Inflammatory macrophage treated with lipopolysaccharide for 1 hour (primary cell): Measurements from ENCODE around the gene KCTD13.
"Not testable (repeated sequence)": the region's sequence is repeated elsewhere in the genome, so short reads cannot be mapped to it uniquely, and the experiment has no call there.

ENCODE experiments used
- DNase-seq, 2 donors: peaks; one replicate each; pipeline ENCODE4 v3.0.0-alpha.2; 2020 to 2022

KCTD13 gene

DNA sequence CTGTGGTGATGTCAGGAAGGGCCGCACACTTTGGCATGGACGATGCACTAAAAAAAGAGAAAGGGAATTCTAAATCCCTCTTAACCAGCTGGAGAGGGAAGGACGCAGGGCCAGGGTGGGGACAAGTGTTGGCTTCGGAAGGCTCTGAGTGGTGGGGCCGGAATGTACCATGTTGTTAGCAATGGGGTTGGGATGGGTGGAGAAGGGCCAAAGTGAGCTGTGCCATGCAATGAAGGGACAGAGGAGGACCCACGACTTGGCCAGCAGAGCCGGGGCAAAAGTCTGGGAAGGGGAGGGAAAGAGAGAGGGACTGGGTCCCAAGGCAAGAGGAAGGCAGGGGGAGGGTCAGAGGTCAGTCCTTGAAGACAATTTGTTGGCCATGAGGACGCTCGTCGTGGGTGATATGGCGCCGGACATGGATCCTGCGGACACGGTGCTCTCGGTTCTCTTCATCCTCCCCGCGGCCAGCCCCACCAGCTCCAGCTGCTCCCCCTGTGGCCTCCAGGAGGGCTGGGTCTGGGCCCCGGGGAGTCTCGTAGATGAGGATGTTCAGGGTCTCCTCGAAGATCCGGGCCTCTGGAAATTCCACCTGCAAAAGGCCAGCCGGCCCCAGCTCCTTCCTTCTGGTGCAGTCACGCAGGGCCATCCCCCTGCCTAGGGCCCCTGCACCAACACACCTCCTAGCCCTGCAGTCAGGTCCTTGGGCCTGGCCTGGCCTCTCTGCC is 19.3 kb downstream of the KCTD13 start:
- no peak for DNase-seq

DNA sequence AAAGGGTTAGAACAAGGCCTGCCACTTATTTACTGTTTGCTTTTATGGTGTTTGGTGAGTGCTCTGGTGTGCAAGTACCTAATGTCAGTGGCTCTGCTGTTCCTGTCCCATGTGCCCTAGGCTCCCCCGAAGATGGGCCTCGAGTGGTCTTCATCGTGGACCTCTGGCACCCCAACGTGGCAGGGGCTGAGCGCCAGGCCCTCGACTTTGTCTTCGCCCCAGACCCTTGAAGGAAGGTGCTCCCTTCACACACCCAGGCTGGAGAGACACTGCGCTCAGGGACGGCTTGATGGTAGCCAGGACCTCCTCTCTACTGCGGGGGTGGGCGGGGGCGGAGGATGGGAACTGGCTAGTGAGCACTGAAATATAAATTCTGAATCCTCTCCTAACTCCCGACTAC is 20.4 kb downstream of the KCTD13 start:
- DNase-seq: no peak

GRCh38 chr16:29904947-29905346 is 21.1 kb downstream of the KCTD13 start:
- DNase-seq: no peak

DNA sequence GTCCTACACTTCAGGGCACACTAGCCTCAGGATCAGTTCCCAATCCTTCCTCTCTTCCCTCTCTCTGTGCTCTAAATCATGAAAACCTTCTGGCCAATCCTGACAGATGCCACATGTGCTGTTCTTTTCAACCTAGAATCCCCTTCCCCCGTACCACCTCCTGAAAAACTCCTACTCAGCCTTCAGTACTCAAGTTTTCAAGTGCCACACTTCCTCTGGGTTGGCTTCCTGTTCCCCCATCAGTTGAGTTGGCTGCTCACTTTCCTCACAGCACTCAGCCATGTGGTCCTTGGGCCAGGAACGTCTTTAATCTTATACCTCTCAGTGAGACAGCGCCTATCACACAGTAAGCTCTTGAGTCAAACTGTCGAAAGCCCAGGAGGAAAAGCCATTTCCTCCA is 22.4 kb downstream of the KCTD13 start:
- peak in 1 of 2 donors; percentile 11 for DNase-seq

- no peak for DNase-seq
Measured at GRCh38 chr16:29901607-29901945, 24.4 kb downstream of the KCTD13 start.

GRCh38 chr16:29900888-29901606 is 25.0 kb downstream of the KCTD13 start:
- no peak for DNase-seq

DNA sequence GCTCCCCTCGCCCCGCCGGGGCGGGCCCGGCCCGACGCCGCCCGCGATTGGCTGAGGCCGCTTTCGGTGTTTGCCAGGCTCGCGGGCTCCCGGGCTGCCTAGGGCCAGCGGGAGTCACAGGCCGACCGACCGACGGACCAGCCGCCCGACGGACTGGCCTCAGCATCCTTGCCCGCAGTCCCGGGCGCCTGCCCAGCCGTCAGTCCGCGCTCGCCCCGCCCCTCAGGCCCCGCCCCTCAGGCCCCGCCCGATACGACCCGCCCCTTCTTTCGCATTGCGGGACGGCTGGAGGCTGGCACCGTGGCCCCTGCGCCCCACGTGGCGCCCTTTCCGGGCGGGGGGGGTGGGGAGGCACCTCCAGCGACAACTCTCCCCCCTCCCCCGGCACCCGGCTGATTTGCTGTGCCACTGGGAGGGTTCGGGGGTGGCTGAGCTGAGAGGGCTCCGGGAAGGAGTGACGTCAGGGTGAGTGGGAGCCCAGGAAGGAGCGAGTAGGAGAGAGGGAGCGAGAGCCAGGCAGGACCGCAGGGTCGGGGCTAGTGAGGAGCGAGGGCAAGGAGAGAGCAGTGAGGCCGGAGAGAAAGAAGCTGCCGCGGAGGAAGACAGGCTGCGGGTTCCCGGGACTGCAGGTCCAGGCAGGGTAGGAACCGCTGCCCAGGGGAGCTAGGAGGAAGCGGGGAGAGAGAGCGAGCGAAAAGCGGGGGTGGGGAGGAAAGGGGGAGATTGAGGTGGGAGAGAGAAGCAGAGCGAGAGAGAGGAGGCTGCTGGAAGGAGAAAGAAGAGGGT is 25.7 kb downstream of the KCTD13 start, which contains the start of gene ASPHD1:
Gene ASPHD1 (plus strand): TSS at position 387 of the 786 bp plus-strand sequence. CDS start 484 bp downstream, outside the sequence.
- peak; percentile 74 to 92 for DNase-seq

- DNase-seq: peak; percentile 69 to 75
Measured at GRCh38 chr16:29899516-29900101, 26.4 kb downstream of the KCTD13 start, which contains the start of gene SEZ6L2. TSS of gene SEZ6L2 (minus strand) at chr16:29899550. CDS start at chr16:29899019, 531 bp downstream.

DNA sequence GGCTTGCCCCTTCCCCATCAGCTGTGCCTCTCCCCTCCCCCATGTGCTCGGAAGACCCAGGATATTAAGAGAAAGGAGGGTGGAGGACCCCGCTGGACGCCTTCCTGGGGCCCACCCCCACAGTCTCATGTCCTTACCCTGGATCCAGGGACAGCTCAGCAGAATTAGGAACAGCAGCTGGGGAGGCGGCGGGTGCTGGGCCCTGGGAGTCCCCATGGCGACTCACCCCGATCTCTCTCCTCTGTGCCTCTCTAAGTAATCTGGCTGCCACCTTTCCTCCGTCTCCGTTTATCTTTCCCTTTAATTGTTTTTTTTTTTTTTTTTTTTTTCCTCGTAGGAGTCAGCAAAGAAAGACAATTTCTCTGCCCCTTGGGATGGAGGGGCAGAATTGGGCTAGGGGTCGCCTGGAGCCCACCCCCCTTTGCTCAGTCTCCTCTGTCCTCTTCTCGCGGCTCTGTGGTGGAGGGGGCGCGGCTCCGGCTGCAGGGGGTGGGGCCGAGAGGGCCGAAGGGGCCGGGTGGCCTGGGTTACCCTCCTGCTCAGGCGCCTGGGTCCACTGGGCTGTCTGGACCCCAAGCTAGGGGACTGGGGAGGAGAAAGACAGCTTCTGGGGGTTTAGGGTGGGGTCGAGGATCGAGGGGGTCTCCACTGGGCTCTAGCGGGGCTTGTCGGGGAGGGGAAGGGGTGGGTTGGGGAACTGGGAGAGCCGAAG is 27.1 kb downstream of the KCTD13 start:
- no peak for DNase-seq

DNA sequence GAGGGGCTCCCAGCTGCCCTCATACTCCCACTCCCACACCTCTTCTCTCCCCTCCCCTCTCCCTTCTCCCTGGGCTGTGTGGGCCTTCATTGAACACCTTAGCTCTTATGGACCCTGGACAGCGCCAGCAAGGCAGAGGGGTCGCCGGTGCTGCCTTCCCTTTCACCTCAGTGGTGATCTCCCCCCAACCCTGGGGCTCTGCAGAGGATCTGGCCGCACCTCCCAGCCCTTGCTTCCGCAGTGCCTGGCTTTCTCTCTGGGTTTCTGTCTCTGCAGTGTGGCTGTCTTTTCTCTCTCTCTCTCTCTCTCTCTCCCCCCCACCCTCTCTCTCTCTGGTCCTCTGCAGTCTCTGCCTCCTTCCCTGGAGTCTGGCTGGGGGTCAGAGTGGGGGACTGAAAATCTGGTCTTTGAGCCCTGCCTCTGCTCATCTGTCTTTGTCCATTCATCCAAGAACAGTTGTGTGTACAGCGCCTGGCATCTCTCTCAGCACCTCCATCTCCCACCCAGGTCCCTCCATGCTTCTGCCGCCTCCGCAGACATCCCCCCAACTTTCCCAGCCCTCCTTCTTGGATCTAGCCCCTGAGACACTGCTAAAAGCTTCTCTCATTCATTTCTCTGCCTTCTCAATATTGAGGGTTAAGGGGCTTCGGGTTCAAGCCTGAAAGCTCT is 27.8 kb downstream of the KCTD13 start:
- no peak for DNase-seq

GRCh38 chr16:29897333-29897732 is 28.7 kb downstream of the KCTD13 start:
- DNase-seq: no peak

DNA sequence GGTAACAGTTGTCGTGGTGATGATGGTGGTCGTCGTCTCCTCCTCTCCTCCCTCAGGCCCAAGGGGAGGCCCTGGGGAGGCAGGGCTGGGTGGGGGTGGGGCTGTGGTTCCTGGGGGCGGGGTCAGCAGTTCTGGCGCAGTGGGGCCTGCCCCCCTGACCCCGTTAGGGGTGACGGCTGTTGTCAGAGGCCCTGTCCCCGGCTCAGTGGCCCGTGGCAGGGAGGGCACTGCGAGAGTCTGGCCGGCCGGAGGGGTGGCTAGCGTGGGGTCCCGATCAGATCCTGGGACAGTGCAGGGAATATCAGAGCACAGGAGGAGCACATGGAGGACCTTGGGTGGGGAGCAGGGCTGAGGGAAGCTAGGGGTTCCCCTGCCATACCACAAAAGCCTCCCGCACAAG is 29.2 kb downstream of the KCTD13 start:
- no peak for DNase-seq

GRCh38 chr16:29894352-29894751 is 31.7 kb downstream of the KCTD13 start:
- no peak for DNase-seq

- no peak for DNase-seq
Measured at GRCh38 chr16:29893553-29893952, 32.5 kb downstream of the KCTD13 start.

- no peak for DNase-seq
Measured at GRCh38 chr16:29892458-29892813, 33.6 kb downstream of the KCTD13 start.

DNA sequence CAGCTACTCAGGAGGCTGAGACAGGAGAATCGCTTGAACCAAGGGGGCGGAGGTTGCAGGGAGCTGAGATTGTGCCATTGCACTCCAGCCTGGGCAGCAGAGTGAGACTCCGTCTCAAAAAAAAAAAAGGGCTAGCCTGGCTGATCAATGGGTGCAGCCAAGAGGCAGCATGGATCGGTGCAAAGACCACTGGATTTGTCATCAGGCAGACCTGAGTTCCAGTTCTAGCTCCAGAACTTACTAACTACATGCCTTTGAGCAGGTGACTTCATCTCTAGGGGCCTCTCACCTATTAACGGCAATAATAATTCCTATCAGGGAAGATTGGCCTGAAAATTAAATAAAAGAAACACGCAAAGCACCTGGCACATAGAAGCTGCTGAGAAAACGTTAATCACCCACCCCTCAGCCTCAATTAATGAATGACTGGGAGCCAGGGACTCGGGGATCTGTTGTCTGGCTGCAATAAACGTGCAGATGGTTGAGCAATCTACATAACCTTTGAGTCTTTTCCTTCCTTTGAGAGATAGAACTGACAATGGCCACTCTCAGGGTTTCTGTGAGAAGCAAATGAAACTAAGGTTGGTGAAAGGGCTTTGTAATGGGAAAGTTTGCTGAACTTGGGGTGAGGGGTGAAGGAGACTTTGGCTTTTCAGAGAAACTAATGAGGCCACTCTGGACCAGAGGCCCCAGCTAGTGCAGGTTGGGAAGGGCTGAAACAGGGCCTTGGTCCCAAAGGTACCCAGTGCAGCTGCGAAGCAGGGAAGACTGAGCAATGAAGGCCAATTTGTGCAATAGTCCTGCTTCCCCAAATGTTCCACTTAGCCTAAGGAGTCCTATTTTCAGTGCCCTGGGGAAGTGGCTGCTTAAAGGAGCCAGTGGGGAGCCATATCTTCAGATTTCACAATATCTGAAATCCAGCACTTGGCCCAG is 34.2 kb downstream of the KCTD13 start:
- peak; percentile 68 for DNase-seq

GRCh38 chr16:29889372-29889771 is 36.7 kb downstream of the KCTD13 start:
- not testable (repeated sequence) for DNase-seq

DNA sequence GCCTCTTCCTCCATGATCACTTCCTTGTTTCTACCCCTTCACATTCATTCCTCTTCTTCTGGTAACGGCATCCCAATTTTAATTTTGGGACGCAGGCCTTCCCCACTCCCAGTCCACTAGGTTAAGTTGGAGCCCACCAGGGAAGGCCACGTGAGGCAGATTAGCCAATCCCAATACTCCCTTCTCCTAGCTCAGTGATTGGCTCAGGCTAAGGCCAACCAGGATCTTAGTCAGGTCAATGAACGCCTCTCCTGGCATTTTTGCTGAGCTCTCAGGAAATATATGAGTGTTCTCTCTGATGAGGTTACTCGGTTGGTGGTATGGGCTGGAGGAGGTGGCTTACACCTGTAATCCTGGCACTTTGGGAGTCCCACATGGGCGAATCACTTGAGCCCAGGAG is 42.0 kb downstream of the KCTD13 start:
- DNase-seq: no peak

DNA sequence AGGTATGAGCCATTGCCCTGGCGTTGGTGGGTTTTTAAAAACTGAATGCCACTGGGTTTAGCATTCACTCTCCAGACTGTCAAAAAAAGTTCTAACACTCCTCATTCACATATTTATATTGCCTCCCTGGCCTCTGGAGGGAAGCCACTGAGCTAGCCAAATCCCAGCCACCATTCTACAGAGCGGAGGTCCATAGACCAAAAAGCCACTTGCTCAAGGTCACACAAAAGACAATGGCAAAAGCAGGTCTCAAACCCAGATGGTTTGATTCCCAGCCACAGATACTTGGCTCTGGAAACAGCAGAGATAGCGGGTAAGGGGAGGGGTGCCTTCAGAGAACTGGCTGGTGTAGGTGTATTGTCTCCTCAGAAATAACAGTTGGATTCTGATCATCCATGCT is 45.0 kb downstream of the KCTD13 start:
- DNase-seq: no peak

- no peak for DNase-seq
Measured at GRCh38 chr16:29878172-29878571, 47.9 kb downstream of the KCTD13 start.
